K562 (cell line): ENCODE data around the gene MBD4. TPM values are rescaled to one million over a fixed set of nuclear protein-coding genes. Genes with fewer than 3 reads are reported as not detected.

Experiments
- ARID2 ChIP-seq: fragments of 450-650 bp; IDR thresholded peaks from 2 replicates; pipeline ENCODE4 v1.6.1; 2017; ENCODE audit warnings: antibody characterized with exemption, mild to moderate bottlenecking
- ATF4 ChIP-seq: fragments of 450-650 bp; formaldehyde crosslinking; IDR thresholded peaks from 2 replicates; pipeline ENCODE4 v1.4.0; 2022; ENCODE audit warnings: mild to moderate bottlenecking, moderate library complexity
- BMI1 ChIP-seq: fragments of 150-350 bp; IDR thresholded peaks from 2 replicates; pipeline ENCODE4 v1.6.1; 2014; ENCODE audit warnings: low read length
- CEBPB ChIP-seq: fragments of 450-650 bp; IDR thresholded peaks from 2 replicates; pipeline ENCODE4 v1.6.1; 2016; ENCODE audit warnings: missing genetic modification characterization, missing compliant biosample characterization
- CEBPG ChIP-seq, 3 experiments: fragments of 200-800 bp in 1 of 3; sonication (Bioruptor generic) in 1 of 3; sonication (generic) in 1 of 3; formaldehyde crosslinking in 1 of 3; IDR thresholded peaks in 2 of 3; conservative IDR thresholded peaks in 1 of 3; 2 replicates each; pipeline versions ENCODE4 v1.6.1 to v1.8.0; 2016 to 2022; ENCODE audit warnings: missing compliant biosample characterization in 2 of 3, missing genetic modification characterization in 2 of 3, mild to moderate bottlenecking in 1 of 3, missing genetic modification reagents in 1 of 3
- EP300 ChIP-seq: IDR thresholded peaks from 2 replicates; pipeline ENCODE4 v1.6.1; 2012; ENCODE audit warnings: low read length, improper control_type of control experiment
- FOXJ3 ChIP-seq: sonication (generic); formaldehyde crosslinking; IDR thresholded peaks from 2 replicates; pipeline ENCODE4 v1.4.0; 2020; ENCODE audit warnings: mild to moderate bottlenecking, missing genetic modification reagents
- GATAD2B ChIP-seq: fragments of 450-650 bp; IDR thresholded peaks from 2 replicates; pipeline ENCODE4 v1.6.1; 2017; ENCODE audit warnings: mild to moderate bottlenecking, borderline replicate concordance
- JUND ChIP-seq, 2 experiments: IDR thresholded peaks; 2 replicates in 1 of 2; 3 replicates in 1 of 2; pipeline ENCODE4 v1.6.1; 2011; ENCODE audit warnings: borderline replicate concordance in 2 of 2, low read depth in 2 of 2, low read length in 2 of 2, improper control_type of control experiment in 1 of 2, missing biosample characterization in 1 of 2, missing genetic modification characterization in 1 of 2, missing genetic modification reagents in 1 of 2
- MAFF ChIP-seq: IDR thresholded peaks from 2 replicates; pipeline ENCODE4 v1.6.1; 2012; ENCODE audit warnings: low read length, improper control_type of control experiment
- NR3C1 ChIP-seq: sonication (generic); formaldehyde crosslinking; IDR thresholded peaks from 2 replicates; pipeline ENCODE4 v1.8.1; 2022; ENCODE audit warnings: missing genetic modification reagents
- PRPF4 ChIP-seq: fragments of 200-400 bp; formaldehyde crosslinking; IDR thresholded peaks from one replicate; pipeline ENCODE4 v1.6.1; 2017; ENCODE audit warnings: low read length, low read depth, mild to moderate bottlenecking; ENCODE audit not compliant: insufficient read depth, poor library complexity, severe bottlenecking
- SMC3 ChIP-seq: conservative IDR thresholded peaks from 2 replicates; pipeline ENCODE4 v1.6.1; 2011; ENCODE audit warnings: low read depth, low read length, improper control_type of control experiment; ENCODE audit not compliant: insufficient read depth
- SP1 ChIP-seq: sonication (generic); formaldehyde crosslinking; IDR thresholded peaks from 2 replicates; pipeline ENCODE4 v1.8.1; 2022; ENCODE audit warnings: mild to moderate bottlenecking, missing genetic modification reagents
- TAF1 ChIP-seq: IDR thresholded peaks from 2 replicates; pipeline ENCODE4 v1.6.1; 2011; ENCODE audit warnings: mild to moderate bottlenecking, low read length, moderate library complexity; ENCODE audit not compliant: insufficient read depth, control insufficient read depth, severe bottlenecking; ENCODE audit errors: extremely low read depth
- TRIM25 ChIP-seq: fragments of 450-650 bp; IDR thresholded peaks from 2 replicates; pipeline ENCODE4 v1.7.0; 2016; ENCODE audit warnings: borderline replicate concordance
- TSHZ1 ChIP-seq: fragments of 250-450 bp; sonication (Bioruptor Pico); IDR thresholded peaks from 2 replicates; pipeline ENCODE4 v1.4.0; 2020; ENCODE audit warnings: mild to moderate bottlenecking, moderate library complexity
- YBX1 ChIP-seq: fragments of 450-650 bp; IDR thresholded peaks from 2 replicates; pipeline ENCODE4 v1.7.1; 2016; ENCODE audit warnings: mild to moderate bottlenecking
- ZBTB26 ChIP-seq: fragments of 450-650 bp; formaldehyde crosslinking; IDR thresholded peaks from 2 replicates; pipeline ENCODE4 v1.4.0; 2022; ENCODE audit warnings: missing genetic modification characterization
- ZFP36 ChIP-seq: fragments of 150-350 bp; IDR thresholded peaks from 2 replicates; pipeline ENCODE4 v1.6.1; 2018; ENCODE audit warnings: low read length, low read depth; ENCODE audit not compliant: partially characterized antibody
- ZNF23 ChIP-seq: fragments of 250-450 bp; sonication (Bioruptor Pico); IDR thresholded peaks from 2 replicates; pipeline ENCODE4 v1.4.0; 2020; ENCODE audit warnings: mild to moderate bottlenecking
- ZNF780A ChIP-seq: fragments of 250-450 bp; sonication (Bioruptor Pico); IDR thresholded peaks from 2 replicates; pipeline ENCODE4 v1.5.0; 2021; ENCODE audit warnings: mild to moderate bottlenecking
- polyA plus RNA-seq, 8 experiments: library from polyadenylated mRNA; depleted of rRNA in 4 of 8; stranded (reverse) in 5 of 8; unstranded in 3 of 8; fragments of >200 nt; fragmentation: Nextera tagmentation in 2 of 8; fragmentation: Illumina TruSeq in 1 of 8; extraction: Ambion mirVana in 2 of 8; extraction: Trizol in 1 of 8; gene quantifications; 2 replicates each; pipeline versions ENCODE4 v1.2.1 to v1.2.3, GENCODE V29; 2011 to 2014; ENCODE audit warnings: inconsistent platforms in 1 of 8, missing spikeins in 1 of 8
- total RNA-seq, 7 experiments: library from RNA; depleted of rRNA in 6 of 7; stranded (reverse); fragments of >200 nt in 6 of 7; fragmentation: Illumina TruSeq in 2 of 7; extraction: Trizol in 2 of 7; gene quantifications; 2 replicates each; pipeline versions ENCODE4 v1.2.1 to v1.2.3, GENCODE V29; 2011 to 2021; ENCODE audit warnings: low replicate concordance in 1 of 7

The MBD4 gene
- total and polyA plus RNA-seq, 9 of the 15 experiments (the other 6 are each of a cell fraction or from before 2014, with no cell fraction given) = 13.3 to 63.9 (median 39.0) TPM

- TF ChIP-seq JUND (IDR thresholded peaks at IDR 0.05; ENCODE audit: borderline replicate concordance, low read depth, low read length) = no peak
- no peak for TF ChIP-seq JUND (tag; IDR thresholded peaks at IDR 0.05; ENCODE audit: borderline replicate concordance, low read depth, low read length)
- no peak for TF ChIP-seq EP300
- TF ChIP-seq FOXJ3 (CRISPR knock-in tag) = no peak
- TF ChIP-seq CEBPG (CRISPR knock-in tag; IDR thresholded peaks at IDR 0.05) = 0 out of 2 replicates have a peak, but pooled peaks have one; percentile 9
- TF ChIP-seq CEBPG (tag; conservative IDR thresholded peaks at IDR 0.05 in 1 of 2, IDR thresholded peaks at IDR 0.05 in 1 of 2) = no peak
- TF ChIP-seq BMI1 = no peak
- no peak for TF ChIP-seq TSHZ1 (CRISPR knock-in tag)
- no peak for TF ChIP-seq SMC3
- no peak for TF ChIP-seq ARID2
- no peak for TF ChIP-seq TRIM25
- no peak for TF ChIP-seq YBX1
- no peak for TF ChIP-seq ATF4 (CRISPR knock-in tag)
- no peak for TF ChIP-seq TAF1
- TF ChIP-seq ZNF23 = no peak
- no peak for TF ChIP-seq GATAD2B
- no peak for TF ChIP-seq CEBPB (tag)
- peak; percentile 92 for TF ChIP-seq ZFP36
- TF ChIP-seq MAFF = no peak
- no peak for TF ChIP-seq ZNF780A
- no peak for TF ChIP-seq ZBTB26 (CRISPR knock-in tag)
- no peak for TF ChIP-seq NR3C1
- no peak for TF ChIP-seq PRPF4
- no peak for TF ChIP-seq SP1 (CRISPR knock-in tag)
Observed at GRCh38 chr3:129441215-129441614, 1.5 kb upstream of the MBD4 start (continued).
